Ramos (cell line): ENCODE measurements around the gene FDX2.
"Not testable (repeated sequence)": the region's sequence is repeated elsewhere in the genome, so short reads cannot be mapped to it uniquely, and the experiment has no call there.

Experiments used
- in situ Hi-C: fragments of 300-500 bp; cut with MboI; formaldehyde crosslinking; loops from one replicate; pipeline ENCODE4 v1.14.3; 2022; ENCODE audit warnings: low sequenced_read_pairs; ENCODE audit not compliant: unreplicated experiment

Gene FDX2

GRCh38 chr19:10315335-10316214 is at the start of gene FDX2:
Gene FDX2, minus strand, starts transcription at chr19:10316015. Its CDS starts 19 bp downstream, at chr19:10315996.
- in situ Hi-C loops = no loop called here

GRCh38 chr19:10365518-10365917 is 49.7 kb upstream of the FDX2 start:
- in situ Hi-C loops = no loop called here

GRCh38 chr19:10364644-10365043 is 48.8 kb upstream of the FDX2 start:
- in situ Hi-C loops = no loop called here

GRCh38 chr19:10363789-10364281 is 48.0 kb upstream of the FDX2 start:
- in situ Hi-C loops = no loop called here

- in situ Hi-C loops = no loop called here
Measured at GRCh38 chr19:10362259-10362658, 46.4 kb upstream of the FDX2 start.

GRCh38 chr19:10361569-10362011 is 45.8 kb upstream of the FDX2 start:
- in situ Hi-C loops = no loop called here

- in situ Hi-C loops = no loop called here
Measured at GRCh38 chr19:10356431-10356830, 40.6 kb upstream of the FDX2 start.

- in situ Hi-C loops = no loop called here
Measured at GRCh38 chr19:10353793-10354391, 38.1 kb upstream of the FDX2 start.

GRCh38 chr19:10352764-10353671 is 37.2 kb upstream of the FDX2 start:
- in situ Hi-C loops = no loop called here

- in situ Hi-C loops = no loop called here
Measured at GRCh38 chr19:10346509-10346908, 30.7 kb upstream of the FDX2 start.

- in situ Hi-C loops = no loop called here
Measured at GRCh38 chr19:10344780-10345179, 29.0 kb upstream of the FDX2 start.

GRCh38 chr19:10343495-10343894 is 27.7 kb upstream of the FDX2 start:
- in situ Hi-C loops = no loop called here

GRCh38 chr19:10339977-10340376 is 24.2 kb upstream of the FDX2 start:
- in situ Hi-C loops = no loop called here

- in situ Hi-C loops = no loop called here
Measured at GRCh38 chr19:10339380-10339960, 23.7 kb upstream of the FDX2 start, which contains the start of gene ICAM3. Gene ICAM3, minus strand, starts transcription at chr19:10339624. Its CDS starts 10 bp downstream, at chr19:10339614.

- in situ Hi-C loops = no loop called here
Measured at GRCh38 chr19:10338940-10339339, 23.1 kb upstream of the FDX2 start.

- in situ Hi-C loops = not testable (repeated sequence)
Measured at GRCh38 chr19:10336725-10337124, 20.9 kb upstream of the FDX2 start.

GRCh38 chr19:10335352-10335985 is 19.7 kb upstream of the FDX2 start:
- in situ Hi-C loops = no loop called here

GRCh38 chr19:10334588-10335351 is 19.0 kb upstream of the FDX2 start:
- in situ Hi-C loops = no loop called here
